ENCODE data around the gene KLHL33.
A peak's percentile ranks its signal among the peaks of the same experiment; 100 is the strongest.

KLHL33 gene

DNA sequence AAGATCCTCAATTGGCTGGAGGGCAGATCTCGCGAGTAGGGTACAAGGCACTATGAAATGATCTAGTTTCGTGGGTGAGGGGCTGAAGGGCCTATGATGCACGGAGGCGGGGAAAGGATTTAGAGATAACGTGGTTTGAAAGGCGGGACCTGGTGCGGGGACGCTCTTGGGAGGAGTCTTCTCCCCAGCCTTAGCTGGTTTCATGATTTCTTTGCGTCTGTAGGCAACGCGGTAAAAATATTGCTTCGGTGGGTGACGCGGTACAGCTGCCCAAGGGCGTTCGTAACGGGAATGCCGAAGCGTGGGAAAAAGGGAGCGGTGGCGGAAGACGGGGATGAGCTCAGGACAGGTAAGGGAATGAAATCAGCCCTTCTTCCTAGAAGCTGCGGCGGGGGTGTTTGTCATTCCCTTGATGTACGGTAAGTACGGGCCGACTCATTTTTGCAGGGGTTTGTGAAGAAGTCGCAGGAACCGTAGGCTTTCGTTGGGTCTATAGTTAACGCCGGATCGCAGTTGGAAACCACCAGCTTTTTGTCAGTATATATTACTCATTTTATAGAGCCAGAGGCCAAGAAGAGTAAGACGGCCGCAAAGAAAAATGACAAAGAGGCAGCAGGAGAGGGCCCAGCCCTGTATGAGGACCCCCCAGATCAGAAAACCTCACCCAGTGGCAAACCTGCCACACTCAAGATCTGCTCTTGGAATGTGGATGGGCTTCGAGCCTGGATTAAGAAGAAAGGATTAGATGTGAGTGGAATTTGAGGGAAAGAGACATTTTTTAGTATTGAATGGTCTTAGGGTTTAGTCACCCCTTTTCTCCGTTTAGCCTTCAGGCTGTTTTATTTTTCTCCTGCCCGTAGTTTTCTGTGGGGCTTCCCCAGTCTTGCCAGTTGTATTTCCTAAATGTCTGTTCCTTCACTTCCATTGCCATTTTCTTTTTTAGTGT, 19.7 kb upstream of the KLHL33 start:
- POLR2A ChIA-PET = interaction anchor here (0.6 to 3.0 kb wide), 16 partner anchors 12 to 229 kb away, joined by 3 to 51 read pairs (median 3); partner anchors contain the start of genes CCNB1IP1, KLHL33, PARP2 and PNP
- CTCF ChIA-PET = interaction anchor here (0.6 to 1.3 kb wide), 8 partner anchors 11 to 533 kb away, joined by 3 to 4 read pairs (median 3); no protein-coding TSS in a partner anchor
- Histone ChIP-seq H3K9me3 (ENCODE audit: control insufficient read depth, insufficient read depth, low read depth, low read length) (no peaks in the 10 kb centered on the region), H3K4me1 (ENCODE audit: control insufficient read depth, insufficient read depth, low read length) (peaks cover 8% of the 10 kb centered on the region), H3K27ac (ENCODE audit: extremely low read depth, low read depth, low read length) (peak overlapping the region; percentile 87), H3K4me3 (ENCODE audit: low read depth, low read length) (peak overlapping the region; percentile 91), H3K36me3 (ENCODE audit: control insufficient read depth in 2 of 2, insufficient read depth in 1 of 2, low read length in 2 of 2) (peaks cover 44 to 71% of the 10 kb centered on the region in 2 experiments)
- no peak for TF ChIP-seq ZNF174 (tag by site-specific recombination; IDR thresholded peaks at IDR 0.05)
- peak; percentile 32; the same call in 1 of the 2 replicates for TF ChIP-seq GLIS2 (tag by site-specific recombination; IDR thresholded peaks at IDR 0.05)
- TF ChIP-seq ZBTB44 (tag by site-specific recombination; IDR thresholded peaks at IDR 0.05) = no peak
- TF ChIP-seq ZNF501 (tag by site-specific recombination; IDR thresholded peaks at IDR 0.05) = no peak
- TF ChIP-seq, protein P1, sequence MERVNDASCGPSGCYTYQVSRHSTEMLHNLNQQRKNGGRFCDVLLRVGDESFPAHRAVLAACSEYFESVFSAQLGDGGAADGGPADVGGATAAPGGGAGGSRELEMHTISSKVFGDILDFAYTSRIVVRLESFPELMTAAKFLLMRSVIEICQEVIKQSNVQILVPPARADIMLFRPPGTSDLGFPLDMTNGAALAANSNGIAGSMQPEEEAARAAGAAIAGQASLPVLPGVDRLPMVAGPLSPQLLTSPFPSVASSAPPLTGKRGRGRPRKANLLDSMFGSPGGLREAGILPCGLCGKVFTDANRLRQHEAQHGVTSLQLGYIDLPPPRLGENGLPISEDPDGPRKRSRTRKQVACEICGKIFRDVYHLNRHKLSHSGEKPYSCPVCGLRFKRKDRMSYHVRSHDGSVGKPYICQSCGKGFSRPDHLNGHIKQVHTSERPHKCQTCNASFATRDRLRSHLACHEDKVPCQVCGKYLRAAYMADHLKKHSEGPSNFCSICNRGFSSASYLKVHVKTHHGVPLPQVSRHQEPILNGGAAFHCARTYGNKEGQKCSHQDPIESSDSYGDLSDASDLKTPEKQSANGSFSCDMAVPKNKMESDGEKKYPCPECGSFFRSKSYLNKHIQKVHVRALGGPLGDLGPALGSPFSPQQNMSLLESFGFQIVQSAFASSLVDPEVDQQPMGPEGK (tag by site-specific recombination; IDR thresholded peaks at IDR 0.05) = peak; percentile 9
- peak; percentile 83; the same call in 1 of the 2 replicates for TF ChIP-seq KLF8 (tag by site-specific recombination; IDR thresholded peaks at IDR 0.05)
- no peak for TF ChIP-seq ZNF114 (tag by site-specific recombination; IDR thresholded peaks at IDR 0.05)
- TF ChIP-seq ZNF654 (tag by site-specific recombination; IDR thresholded peaks at IDR 0.05; ENCODE audit: low read depth) = no peak
- TF ChIP-seq ZNF629 (tag by site-specific recombination; IDR thresholded peaks at IDR 0.05) = 0 out of 2 replicates have a peak, but pooled peaks have one; percentile 62
- TF ChIP-seq KLF16 (tag by site-specific recombination; IDR thresholded peaks at IDR 0.05) = peak; percentile 12; the same call in 1 of the 2 replicates
- TF ChIP-seq ZNF366 (tag by site-specific recombination; conservative IDR thresholded peaks at IDR 0.05) = peak; percentile 44
- peak; percentile 33; the same call in 1 of the 2 replicates for TF ChIP-seq GLIS1 (tag by site-specific recombination; IDR thresholded peaks at IDR 0.05)
- TF ChIP-seq ZNF623 (tag by site-specific recombination; IDR thresholded peaks at IDR 0.05) = no peak
- TF ChIP-seq, protein P2, sequence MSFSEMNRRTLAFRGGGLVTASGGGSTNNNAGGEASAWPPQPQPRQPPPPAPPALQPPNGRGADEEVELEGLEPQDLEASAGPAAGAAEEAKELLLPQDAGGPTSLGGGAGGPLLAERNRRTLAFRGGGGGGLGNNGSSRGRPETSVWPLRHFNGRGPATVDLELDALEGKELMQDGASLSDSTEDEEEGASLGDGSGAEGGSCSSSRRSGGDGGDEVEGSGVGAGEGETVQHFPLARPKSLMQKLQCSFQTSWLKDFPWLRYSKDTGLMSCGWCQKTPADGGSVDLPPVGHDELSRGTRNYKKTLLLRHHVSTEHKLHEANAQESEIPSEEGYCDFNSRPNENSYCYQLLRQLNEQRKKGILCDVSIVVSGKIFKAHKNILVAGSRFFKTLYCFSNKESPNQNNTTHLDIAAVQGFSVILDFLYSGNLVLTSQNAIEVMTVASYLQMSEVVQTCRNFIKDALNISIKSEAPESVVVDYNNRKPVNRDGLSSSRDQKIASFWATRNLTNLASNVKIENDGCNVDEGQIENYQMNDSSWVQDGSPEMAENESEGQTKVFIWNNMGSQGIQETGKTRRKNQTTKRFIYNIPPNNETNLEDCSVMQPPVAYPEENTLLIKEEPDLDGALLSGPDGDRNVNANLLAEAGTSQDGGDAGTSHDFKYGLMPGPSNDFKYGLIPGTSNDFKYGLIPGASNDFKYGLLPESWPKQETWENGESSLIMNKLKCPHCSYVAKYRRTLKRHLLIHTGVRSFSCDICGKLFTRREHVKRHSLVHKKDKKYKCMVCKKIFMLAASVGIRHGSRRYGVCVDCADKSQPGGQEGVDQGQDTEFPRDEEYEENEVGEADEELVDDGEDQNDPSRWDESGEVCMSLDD (tag by site-specific recombination; IDR thresholded peaks at IDR 0.05) = peak; percentile 11
- peak; percentile 61 for TF ChIP-seq EGR2 (tag by site-specific recombination; IDR thresholded peaks at IDR 0.05; ENCODE audit: low read depth)
- peak; percentile 75 for TF ChIP-seq PRDM10 (tag by site-specific recombination; IDR thresholded peaks at IDR 0.05)
- TF ChIP-seq ZNF37A (tag by site-specific recombination; IDR thresholded peaks at IDR 0.05) = no peak
- peak; percentile 60; the same call in 1 of the 2 replicates for TF ChIP-seq ZFHX2 (tag by site-specific recombination; conservative IDR thresholded peaks at IDR 0.05)
- no peak for TF ChIP-seq ZNF830 (tag by site-specific recombination; IDR thresholded peaks at IDR 0.05; ENCODE audit: low read depth)
- 0 out of 2 replicates have a peak, but pooled peaks have one; percentile 14 for TF ChIP-seq INSM2 (tag by site-specific recombination; IDR thresholded peaks at IDR 0.05)
- TF ChIP-seq ZBTB20 (tag by site-specific recombination; IDR thresholded peaks at IDR 0.05) = 0 out of 2 replicates have a peak, but pooled peaks have one; percentile 3
